ENCODE results near the gene ZNF780A. TPM values are rescaled to one million over a fixed set of nuclear protein-coding genes. Genes with fewer than 3 reads are reported as not detected.

Gene ZNF780A
- total and polyA plus RNA-seq, 2 experiments from 2014 or later = 12.3 to 15.0 TPM

DNA sequence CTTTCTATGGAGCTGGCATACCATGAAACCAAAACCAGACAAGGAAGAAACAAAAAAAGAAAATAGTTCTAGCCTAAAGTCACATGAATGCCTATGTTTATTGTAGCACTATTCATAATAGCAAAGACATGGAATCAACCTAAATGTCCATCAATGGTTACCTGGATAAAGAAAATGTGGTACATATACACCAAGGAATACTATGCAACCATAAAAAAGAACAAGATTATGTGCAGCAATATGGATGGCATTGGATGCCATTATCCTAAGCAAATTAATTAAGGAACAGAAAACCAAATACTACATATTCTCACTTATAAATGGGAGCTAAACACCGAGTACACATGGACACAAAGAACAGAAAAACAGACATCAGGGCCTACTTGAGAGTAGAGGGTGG, 10.5 kb downstream of the ZNF780A start (continued):
- TF ChIP-seq, protein P1, sequence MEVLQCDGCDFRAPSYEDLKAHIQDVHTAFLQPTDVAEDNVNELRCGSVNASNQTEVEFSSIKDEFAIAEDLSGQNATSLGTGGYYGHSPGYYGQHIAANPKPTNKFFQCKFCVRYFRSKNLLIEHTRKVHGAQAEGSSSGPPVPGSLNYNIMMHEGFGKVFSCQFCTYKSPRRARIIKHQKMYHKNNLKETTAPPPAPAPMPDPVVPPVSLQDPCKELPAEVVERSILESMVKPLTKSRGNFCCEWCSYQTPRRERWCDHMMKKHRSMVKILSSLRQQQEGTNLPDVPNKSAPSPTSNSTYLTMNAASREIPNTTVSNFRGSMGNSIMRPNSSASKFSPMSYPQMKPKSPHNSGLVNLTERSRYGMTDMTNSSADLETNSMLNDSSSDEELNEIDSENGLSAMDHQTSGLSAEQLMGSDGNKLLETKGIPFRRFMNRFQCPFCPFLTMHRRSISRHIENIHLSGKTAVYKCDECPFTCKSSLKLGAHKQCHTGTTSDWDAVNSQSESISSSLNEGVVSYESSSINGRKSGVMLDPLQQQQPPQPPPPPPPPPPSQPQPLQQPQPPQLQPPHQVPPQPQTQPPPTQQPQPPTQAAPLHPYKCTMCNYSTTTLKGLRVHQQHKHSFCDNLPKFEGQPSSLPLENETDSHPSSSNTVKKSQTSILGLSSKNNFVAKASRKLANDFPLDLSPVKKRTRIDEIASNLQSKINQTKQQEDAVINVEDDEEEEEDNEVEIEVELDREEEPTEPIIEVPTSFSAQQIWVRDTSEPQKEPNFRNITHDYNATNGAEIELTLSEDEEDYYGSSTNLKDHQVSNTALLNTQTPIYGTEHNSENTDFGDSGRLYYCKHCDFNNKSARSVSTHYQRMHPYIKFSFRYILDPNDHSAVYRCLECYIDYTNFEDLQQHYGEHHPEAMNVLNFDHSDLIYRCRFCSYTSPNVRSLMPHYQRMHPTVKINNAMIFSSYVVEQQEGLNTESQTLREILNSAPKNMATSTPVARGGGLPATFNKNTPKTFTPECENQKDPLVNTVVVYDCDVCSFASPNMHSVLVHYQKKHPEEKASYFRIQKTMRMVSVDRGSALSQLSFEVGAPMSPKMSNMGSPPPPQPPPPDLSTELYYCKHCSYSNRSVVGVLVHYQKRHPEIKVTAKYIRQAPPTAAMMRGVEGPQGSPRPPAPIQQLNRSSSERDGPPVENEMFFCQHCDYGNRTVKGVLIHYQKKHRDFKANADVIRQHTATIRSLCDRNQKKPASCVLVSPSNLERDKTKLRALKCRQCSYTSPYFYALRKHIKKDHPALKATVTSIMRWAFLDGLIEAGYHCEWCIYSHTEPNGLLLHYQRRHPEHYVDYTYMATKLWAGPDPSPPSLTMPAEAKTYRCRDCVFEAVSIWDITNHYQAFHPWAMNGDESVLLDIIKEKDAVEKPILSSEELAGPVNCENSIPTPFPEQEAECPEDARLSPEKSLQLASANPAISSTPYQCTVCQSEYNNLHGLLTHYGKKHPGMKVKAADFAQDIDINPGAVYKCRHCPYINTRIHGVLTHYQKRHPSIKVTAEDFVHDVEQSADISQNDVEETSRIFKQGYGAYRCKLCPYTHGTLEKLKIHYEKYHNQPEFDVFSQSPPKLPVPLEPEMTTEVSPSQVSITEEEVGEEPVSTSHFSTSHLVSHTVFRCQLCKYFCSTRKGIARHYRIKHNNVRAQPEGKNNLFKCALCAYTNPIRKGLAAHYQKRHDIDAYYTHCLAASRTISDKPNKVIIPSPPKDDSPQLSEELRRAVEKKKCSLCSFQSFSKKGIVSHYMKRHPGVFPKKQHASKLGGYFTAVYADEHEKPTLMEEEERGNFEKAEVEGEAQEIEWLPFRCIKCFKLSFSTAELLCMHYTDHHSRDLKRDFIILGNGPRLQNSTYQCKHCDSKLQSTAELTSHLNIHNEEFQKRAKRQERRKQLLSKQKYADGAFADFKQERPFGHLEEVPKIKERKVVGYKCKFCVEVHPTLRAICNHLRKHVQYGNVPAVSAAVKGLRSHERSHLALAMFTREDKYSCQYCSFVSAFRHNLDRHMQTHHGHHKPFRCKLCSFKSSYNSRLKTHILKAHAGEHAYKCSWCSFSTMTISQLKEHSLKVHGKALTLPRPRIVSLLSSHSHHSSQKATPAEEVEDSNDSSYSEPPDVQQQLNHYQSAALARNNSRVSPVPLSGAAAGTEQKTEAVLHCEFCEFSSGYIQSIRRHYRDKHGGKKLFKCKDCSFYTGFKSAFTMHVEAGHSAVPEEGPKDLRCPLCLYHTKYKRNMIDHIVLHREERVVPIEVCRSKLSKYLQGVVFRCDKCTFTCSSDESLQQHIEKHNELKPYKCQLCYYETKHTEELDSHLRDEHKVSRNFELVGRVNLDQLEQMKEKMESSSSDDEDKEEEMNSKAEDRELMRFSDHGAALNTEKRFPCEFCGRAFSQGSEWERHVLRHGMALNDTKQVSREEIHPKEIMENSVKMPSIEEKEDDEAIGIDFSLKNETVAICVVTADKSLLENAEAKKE (CRISPR knock-in tag; IDR thresholded peaks at IDR 0.05) = no peak
- TF ChIP-seq NANOG (IDR thresholded peaks at IDR 0.05; ENCODE audit: borderline replicate concordance) (no peak), STAT1 (IDR thresholded peaks at IDR 0.05; ENCODE audit: unreplicated experiment) (no peak), POLR2AphosphoS5 (IDR thresholded peaks at IDR 0.05; ENCODE audit: low read depth) (no peak), CREB1 (CRISPR knock-in tag; IDR thresholded peaks at IDR 0.05; ENCODE audit: low read depth) (no peak), ZNF331 (CRISPR knock-in tag; IDR thresholded peaks at IDR 0.05; ENCODE audit: low read depth) (no peak)
- TF ChIP-seq, protein P2, sequence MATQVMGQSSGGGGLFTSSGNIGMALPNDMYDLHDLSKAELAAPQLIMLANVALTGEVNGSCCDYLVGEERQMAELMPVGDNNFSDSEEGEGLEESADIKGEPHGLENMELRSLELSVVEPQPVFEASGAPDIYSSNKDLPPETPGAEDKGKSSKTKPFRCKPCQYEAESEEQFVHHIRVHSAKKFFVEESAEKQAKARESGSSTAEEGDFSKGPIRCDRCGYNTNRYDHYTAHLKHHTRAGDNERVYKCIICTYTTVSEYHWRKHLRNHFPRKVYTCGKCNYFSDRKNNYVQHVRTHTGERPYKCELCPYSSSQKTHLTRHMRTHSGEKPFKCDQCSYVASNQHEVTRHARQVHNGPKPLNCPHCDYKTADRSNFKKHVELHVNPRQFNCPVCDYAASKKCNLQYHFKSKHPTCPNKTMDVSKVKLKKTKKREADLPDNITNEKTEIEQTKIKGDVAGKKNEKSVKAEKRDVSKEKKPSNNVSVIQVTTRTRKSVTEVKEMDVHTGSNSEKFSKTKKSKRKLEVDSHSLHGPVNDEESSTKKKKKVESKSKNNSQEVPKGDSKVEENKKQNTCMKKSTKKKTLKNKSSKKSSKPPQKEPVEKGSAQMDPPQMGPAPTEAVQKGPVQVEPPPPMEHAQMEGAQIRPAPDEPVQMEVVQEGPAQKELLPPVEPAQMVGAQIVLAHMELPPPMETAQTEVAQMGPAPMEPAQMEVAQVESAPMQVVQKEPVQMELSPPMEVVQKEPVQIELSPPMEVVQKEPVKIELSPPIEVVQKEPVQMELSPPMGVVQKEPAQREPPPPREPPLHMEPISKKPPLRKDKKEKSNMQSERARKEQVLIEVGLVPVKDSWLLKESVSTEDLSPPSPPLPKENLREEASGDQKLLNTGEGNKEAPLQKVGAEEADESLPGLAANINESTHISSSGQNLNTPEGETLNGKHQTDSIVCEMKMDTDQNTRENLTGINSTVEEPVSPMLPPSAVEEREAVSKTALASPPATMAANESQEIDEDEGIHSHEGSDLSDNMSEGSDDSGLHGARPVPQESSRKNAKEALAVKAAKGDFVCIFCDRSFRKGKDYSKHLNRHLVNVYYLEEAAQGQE (IDR thresholded peaks at IDR 0.05; ENCODE audit: unreplicated experiment) = no peak
